ENCODE results near the gene MMAA. TPM values are rescaled to one million over a fixed set of nuclear protein-coding genes. Genes with fewer than 3 reads are reported as not detected.

Gene MMAA
- total and polyA plus RNA-seq, 9 of the 15 experiments (the other 6 are each of a cell fraction or from before 2014, with no cell fraction given): 0.86 to 2.3 (median 1.4) TPM

DNA sequence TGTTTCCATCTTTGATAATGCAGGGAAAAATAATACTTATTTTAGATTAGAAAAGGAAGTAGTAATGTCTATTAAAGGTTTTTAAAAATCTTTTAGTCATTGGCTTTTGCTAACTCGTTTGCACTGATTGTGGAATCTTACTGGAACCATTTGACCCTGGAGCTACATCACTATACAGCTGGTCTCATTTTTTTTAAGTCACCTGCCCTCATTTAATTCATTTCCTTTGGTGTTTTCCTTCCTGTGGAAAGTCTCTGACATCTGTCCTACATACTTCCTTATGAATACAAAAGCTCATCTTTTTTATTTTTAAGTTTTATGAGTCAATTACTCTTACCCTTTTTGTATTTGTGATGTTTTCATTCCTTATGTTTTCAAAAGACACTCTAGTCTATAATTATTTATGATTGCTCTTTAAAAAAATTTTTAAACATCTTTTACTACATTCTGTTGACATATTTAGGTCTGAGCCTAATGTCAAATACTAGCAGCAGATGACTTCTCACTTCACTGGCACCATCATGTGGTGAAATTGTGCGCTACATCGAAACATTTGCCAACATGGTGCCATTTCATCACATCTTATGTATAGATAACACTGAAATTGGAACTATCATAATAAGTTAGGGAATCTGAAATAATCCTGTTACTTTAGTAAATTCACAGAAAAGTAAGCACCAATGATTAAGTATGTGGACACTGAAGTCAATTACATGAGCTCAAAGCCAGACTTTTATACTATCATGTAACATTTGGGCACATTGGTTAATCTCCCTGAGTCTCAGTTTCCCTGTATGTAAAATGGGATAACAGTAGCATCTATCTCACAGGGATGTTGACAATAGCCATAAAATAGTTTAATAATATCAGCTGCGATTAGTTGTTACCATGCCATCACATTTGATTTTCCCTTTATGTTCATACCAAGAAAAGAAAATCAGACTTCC, 9.4 kb upstream of the MMAA start (continued):
- TF ChIP-seq SMAD1 (IDR thresholded peaks at IDR 0.05; ENCODE audit: low read depth, low read length, partially characterized antibody): no peak
- no peak for TF ChIP-seq ZBTB1 (CRISPR knock-in tag; IDR thresholded peaks at IDR 0.05; ENCODE audit: borderline replicate concordance, low read depth)
- TF ChIP-seq ZNF224 (CRISPR knock-in tag; IDR thresholded peaks at IDR 0.05): no peak
- no peak for TF ChIP-seq ZNF75A (CRISPR knock-in tag; IDR thresholded peaks at IDR 0.05)
- TF ChIP-seq, protein P1, sequence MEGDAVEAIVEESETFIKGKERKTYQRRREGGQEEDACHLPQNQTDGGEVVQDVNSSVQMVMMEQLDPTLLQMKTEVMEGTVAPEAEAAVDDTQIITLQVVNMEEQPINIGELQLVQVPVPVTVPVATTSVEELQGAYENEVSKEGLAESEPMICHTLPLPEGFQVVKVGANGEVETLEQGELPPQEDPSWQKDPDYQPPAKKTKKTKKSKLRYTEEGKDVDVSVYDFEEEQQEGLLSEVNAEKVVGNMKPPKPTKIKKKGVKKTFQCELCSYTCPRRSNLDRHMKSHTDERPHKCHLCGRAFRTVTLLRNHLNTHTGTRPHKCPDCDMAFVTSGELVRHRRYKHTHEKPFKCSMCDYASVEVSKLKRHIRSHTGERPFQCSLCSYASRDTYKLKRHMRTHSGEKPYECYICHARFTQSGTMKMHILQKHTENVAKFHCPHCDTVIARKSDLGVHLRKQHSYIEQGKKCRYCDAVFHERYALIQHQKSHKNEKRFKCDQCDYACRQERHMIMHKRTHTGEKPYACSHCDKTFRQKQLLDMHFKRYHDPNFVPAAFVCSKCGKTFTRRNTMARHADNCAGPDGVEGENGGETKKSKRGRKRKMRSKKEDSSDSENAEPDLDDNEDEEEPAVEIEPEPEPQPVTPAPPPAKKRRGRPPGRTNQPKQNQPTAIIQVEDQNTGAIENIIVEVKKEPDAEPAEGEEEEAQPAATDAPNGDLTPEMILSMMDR (IDR thresholded peaks at IDR 0.05 in 2 of 3, conservative IDR thresholded peaks at IDR 0.05 in 1 of 3; ENCODE audit: insufficient read depth in 2 of 3, low read depth in 1 of 3, low read length in 3 of 3): peak; percentile 37 to 54 (median 47); a peak in 5 of 6 replicates
- TF ChIP-seq, protein P2, sequence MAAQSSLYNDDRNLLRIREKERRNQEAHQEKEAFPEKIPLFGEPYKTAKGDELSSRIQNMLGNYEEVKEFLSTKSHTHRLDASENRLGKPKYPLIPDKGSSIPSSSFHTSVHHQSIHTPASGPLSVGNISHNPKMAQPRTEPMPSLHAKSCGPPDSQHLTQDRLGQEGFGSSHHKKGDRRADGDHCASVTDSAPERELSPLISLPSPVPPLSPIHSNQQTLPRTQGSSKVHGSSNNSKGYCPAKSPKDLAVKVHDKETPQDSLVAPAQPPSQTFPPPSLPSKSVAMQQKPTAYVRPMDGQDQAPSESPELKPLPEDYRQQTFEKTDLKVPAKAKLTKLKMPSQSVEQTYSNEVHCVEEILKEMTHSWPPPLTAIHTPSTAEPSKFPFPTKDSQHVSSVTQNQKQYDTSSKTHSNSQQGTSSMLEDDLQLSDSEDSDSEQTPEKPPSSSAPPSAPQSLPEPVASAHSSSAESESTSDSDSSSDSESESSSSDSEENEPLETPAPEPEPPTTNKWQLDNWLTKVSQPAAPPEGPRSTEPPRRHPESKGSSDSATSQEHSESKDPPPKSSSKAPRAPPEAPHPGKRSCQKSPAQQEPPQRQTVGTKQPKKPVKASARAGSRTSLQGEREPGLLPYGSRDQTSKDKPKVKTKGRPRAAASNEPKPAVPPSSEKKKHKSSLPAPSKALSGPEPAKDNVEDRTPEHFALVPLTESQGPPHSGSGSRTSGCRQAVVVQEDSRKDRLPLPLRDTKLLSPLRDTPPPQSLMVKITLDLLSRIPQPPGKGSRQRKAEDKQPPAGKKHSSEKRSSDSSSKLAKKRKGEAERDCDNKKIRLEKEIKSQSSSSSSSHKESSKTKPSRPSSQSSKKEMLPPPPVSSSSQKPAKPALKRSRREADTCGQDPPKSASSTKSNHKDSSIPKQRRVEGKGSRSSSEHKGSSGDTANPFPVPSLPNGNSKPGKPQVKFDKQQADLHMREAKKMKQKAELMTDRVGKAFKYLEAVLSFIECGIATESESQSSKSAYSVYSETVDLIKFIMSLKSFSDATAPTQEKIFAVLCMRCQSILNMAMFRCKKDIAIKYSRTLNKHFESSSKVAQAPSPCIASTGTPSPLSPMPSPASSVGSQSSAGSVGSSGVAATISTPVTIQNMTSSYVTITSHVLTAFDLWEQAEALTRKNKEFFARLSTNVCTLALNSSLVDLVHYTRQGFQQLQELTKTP (IDR thresholded peaks at IDR 0.05; ENCODE audit: low read depth in 1 of 2, partially characterized antibody in 2 of 2): no peak
- TF ChIP-seq EHMT2 (IDR thresholded peaks at IDR 0.05): no peak
- TF ChIP-seq CBX8 (IDR thresholded peaks at IDR 0.05; ENCODE audit: borderline replicate concordance, extremely low read depth, low read depth, low read length, poor library complexity, severe bottlenecking): no peak
